Measurements from ENCODE around the gene ADGRF3.

The ADGRF3 gene

DNA sequence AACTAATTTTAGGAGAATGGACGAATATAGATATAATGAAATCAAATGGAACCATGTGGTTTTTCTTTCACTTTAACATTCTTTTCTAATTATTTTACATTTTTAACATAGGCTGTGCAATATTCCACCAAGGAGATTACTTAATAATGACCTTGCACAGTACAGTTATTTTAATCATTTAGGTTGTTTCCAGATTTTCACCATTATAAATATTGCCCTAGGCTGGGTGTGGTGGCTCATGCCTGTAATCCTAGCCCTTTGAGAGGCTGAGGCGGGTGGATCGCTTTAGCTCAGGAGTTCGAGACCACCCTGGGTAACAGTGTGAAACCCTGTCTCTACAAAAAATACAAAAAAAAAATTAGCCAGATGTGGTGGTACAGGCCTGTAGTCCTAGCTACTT is 40.6 kb upstream of the ADGRF3 start:
- Histone ChIP-seq H3K4me1 (ENCODE audit: insufficient read depth, low read length, severe bottlenecking) (no peaks in the 10 kb centered on the region), H3K36me3 (ENCODE audit: insufficient read depth, low read length) (peaks cover 67% of the 10 kb centered on the region), H3K79me2 (ENCODE audit: insufficient read depth, low read length) (no peaks in the 10 kb centered on the region), H3K27me3 (ENCODE audit: insufficient read depth, low read length) (no peaks in the 10 kb centered on the region), H3K9ac (ENCODE audit: low read length) (no peak overlapping the region), H3K9me2 (ENCODE audit: low read depth, low read length) (no peaks in the 10 kb centered on the region), H3K4me2 (ENCODE audit: low read length) (no peak overlapping the region), H2AFZ (ENCODE audit: low read length) (no peak overlapping the region), H3K9me3 (ENCODE audit: low read length) (no peaks in the 10 kb centered on the region), H3F3A (ENCODE audit: insufficient read depth, low read length) (0 out of 2 replicates have a peak, but pooled peaks cover 3% of the 10 kb centered on the region), H3K4me3 (ENCODE audit: low read depth, low read length, poor library complexity, severe bottlenecking) (no peak overlapping the region), H3K27ac (ENCODE audit: low read depth, low read length, poor library complexity, severe bottlenecking) (no peak overlapping the region), H4K20me1 (ENCODE audit: insufficient read depth, low read length) (no peaks in the 10 kb centered on the region)
- TF ChIP-seq EZH2 (IDR thresholded peaks at IDR 0.05; ENCODE audit: borderline replicate concordance, low read length), result no peak
- TF ChIP-seq, protein P1, sequence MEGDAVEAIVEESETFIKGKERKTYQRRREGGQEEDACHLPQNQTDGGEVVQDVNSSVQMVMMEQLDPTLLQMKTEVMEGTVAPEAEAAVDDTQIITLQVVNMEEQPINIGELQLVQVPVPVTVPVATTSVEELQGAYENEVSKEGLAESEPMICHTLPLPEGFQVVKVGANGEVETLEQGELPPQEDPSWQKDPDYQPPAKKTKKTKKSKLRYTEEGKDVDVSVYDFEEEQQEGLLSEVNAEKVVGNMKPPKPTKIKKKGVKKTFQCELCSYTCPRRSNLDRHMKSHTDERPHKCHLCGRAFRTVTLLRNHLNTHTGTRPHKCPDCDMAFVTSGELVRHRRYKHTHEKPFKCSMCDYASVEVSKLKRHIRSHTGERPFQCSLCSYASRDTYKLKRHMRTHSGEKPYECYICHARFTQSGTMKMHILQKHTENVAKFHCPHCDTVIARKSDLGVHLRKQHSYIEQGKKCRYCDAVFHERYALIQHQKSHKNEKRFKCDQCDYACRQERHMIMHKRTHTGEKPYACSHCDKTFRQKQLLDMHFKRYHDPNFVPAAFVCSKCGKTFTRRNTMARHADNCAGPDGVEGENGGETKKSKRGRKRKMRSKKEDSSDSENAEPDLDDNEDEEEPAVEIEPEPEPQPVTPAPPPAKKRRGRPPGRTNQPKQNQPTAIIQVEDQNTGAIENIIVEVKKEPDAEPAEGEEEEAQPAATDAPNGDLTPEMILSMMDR (IDR thresholded peaks at IDR 0.05; ENCODE audit: low read length), result no peak

DNA sequence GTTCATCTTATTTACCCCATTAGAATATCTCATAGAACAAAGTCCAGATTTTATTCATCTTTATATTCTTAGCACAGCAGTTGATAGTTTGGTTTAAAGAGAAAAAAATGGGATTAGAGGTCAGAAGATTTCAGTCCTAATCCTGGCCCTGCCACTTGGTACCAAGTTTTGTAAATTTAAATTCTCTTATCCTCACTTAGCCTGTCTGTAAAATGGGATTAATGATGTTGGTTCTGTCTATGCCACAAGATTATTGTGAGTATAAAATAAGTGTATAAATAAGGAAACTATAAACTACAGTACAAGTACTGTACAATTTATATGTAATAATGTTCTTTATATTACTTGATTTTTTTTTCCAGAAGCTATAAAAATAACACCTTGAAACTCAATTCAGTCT is 38.0 kb upstream of the ADGRF3 start:
- Histone ChIP-seq H3K9ac (ENCODE audit: low read length) (no peak overlapping the region), H3K27me3 (ENCODE audit: insufficient read depth, low read length) (no peaks in the 10 kb centered on the region), H3K79me2 (ENCODE audit: insufficient read depth, low read length) (no peaks in the 10 kb centered on the region), H3K9me3 (ENCODE audit: low read length) (no peaks in the 10 kb centered on the region), H3F3A (ENCODE audit: insufficient read depth, low read length) (0 out of 2 replicates have a peak, but pooled peaks cover 3% of the 10 kb centered on the region), H3K9me2 (ENCODE audit: low read depth, low read length) (no peaks in the 10 kb centered on the region), H3K36me3 (ENCODE audit: insufficient read depth, low read length) (peaks cover 70% of the 10 kb centered on the region), H3K4me3 (ENCODE audit: low read depth, low read length, poor library complexity, severe bottlenecking) (no peak overlapping the region), H3K27ac (ENCODE audit: low read depth, low read length, poor library complexity, severe bottlenecking) (no peak overlapping the region), H3K4me2 (ENCODE audit: low read length) (no peak overlapping the region), H2AFZ (ENCODE audit: low read length) (no peak overlapping the region), H4K20me1 (ENCODE audit: insufficient read depth, low read length) (no peaks in the 10 kb centered on the region), H3K4me1 (ENCODE audit: insufficient read depth, low read length, severe bottlenecking) (no peaks in the 10 kb centered on the region)
- no peak for TF ChIP-seq EZH2 (IDR thresholded peaks at IDR 0.05; ENCODE audit: borderline replicate concordance, low read length)
- TF ChIP-seq, protein P1 (IDR thresholded peaks at IDR 0.05; ENCODE audit: low read length), result no peak

DNA sequence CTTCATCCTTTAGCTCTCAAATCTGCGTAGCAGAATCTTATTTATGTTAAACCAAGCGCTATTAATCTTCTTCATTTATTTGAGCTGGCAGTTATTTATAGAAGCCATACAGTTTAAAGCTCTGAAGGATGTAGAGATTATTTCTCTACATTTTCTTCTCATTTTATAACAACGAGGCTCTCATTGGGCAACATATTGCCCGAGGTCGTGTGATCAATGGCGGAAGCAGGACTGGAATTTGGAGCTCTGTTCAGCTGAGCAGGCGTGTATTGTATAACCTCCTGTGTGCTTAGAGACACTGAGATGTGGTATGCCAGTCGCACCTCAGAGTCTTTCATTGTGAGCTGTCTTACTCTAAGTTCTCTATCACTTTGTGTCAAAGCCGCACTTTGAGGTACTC is 37.6 kb upstream of the ADGRF3 start:
- Histone ChIP-seq H3K9ac (ENCODE audit: low read length) (no peak overlapping the region), H3K27ac (ENCODE audit: low read depth, low read length, poor library complexity, severe bottlenecking) (no peak overlapping the region), H3K9me2 (ENCODE audit: low read depth, low read length) (no peaks in the 10 kb centered on the region), H4K20me1 (ENCODE audit: insufficient read depth, low read length) (no peaks in the 10 kb centered on the region), H2AFZ (ENCODE audit: low read length) (no peak overlapping the region), H3K4me2 (ENCODE audit: low read length) (no peak overlapping the region), H3F3A (ENCODE audit: insufficient read depth, low read length) (0 out of 2 replicates have a peak, but pooled peaks cover 3% of the 10 kb centered on the region), H3K79me2 (ENCODE audit: insufficient read depth, low read length) (no peaks in the 10 kb centered on the region), H3K36me3 (ENCODE audit: insufficient read depth, low read length) (peaks cover 70% of the 10 kb centered on the region), H3K9me3 (ENCODE audit: low read length) (no peaks in the 10 kb centered on the region), H3K4me3 (ENCODE audit: low read depth, low read length, poor library complexity, severe bottlenecking) (no peak overlapping the region), H3K27me3 (ENCODE audit: insufficient read depth, low read length) (no peaks in the 10 kb centered on the region), H3K4me1 (ENCODE audit: insufficient read depth, low read length, severe bottlenecking) (no peaks in the 10 kb centered on the region)
- TF ChIP-seq, protein P1 (IDR thresholded peaks at IDR 0.05; ENCODE audit: low read length), result no peak
- TF ChIP-seq EZH2 (IDR thresholded peaks at IDR 0.05; ENCODE audit: borderline replicate concordance, low read length), result no peak

Measured in OCI-LY1 (cell line).